ENCODE data around the gene CERT1.

DNA sequence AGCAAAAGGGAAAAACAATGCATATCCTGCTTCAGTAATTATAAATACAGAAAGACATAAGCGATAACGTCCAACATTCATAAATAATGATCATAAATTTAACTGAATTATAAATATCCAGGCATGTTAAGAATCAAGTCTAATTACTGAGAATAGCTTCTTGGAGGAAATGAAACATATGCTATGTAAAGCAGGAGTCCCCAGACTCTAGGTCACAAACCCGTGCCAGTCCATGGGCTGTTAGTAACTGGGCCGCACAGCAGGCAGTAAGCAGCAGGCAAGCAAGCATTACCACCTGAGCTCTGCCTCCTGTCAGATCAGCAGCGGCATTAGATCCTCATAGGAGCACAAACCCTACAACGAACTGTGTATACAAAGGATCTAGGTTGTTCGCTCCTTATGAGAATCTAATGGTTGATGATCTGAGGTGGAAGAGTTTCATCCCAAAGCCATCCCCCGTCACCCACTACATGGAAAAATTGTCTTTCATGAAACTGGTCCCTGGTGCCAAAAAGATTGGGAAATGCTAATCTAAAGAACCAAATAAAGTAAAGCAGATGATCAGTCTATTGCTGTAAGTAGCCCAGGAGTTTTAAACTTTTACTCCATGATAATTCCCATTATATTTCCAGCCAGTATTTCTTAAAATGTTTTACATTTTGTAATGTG is 50.4 kb downstream of the CERT1 start:
- TF ChIP-seq, protein P1, sequence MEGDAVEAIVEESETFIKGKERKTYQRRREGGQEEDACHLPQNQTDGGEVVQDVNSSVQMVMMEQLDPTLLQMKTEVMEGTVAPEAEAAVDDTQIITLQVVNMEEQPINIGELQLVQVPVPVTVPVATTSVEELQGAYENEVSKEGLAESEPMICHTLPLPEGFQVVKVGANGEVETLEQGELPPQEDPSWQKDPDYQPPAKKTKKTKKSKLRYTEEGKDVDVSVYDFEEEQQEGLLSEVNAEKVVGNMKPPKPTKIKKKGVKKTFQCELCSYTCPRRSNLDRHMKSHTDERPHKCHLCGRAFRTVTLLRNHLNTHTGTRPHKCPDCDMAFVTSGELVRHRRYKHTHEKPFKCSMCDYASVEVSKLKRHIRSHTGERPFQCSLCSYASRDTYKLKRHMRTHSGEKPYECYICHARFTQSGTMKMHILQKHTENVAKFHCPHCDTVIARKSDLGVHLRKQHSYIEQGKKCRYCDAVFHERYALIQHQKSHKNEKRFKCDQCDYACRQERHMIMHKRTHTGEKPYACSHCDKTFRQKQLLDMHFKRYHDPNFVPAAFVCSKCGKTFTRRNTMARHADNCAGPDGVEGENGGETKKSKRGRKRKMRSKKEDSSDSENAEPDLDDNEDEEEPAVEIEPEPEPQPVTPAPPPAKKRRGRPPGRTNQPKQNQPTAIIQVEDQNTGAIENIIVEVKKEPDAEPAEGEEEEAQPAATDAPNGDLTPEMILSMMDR (IDR thresholded peaks at IDR 0.05; ENCODE audit: low read length): no peak
- TF ChIP-seq EZH2 (IDR thresholded peaks at IDR 0.05; ENCODE audit: borderline replicate concordance, low read length): no peak

All from OCI-LY1 (cell line).